OCI-LY3 (cell line): ENCODE measurements around the gene LAMTOR1.

Experiments used
- CTCF ChIP-seq: fragments of 200-600, 300-600 bp; sonication (generic); IDR thresholded peaks from 2 replicates; pipeline ENCODE4 v1.5.1; 2014; ENCODE audit warnings: antibody characterized with exemption, low read length, low read depth
- EZH2phosphoT487 ChIP-seq: fragments of 200-600 bp; shearing (Covaris generic); IDR thresholded peaks from 2 replicates; pipeline ENCODE4 v1.6.1; 2018; ENCODE audit warnings: antibody characterized with exemption, mixed run types, low read depth

- TF ChIP-seq CTCF (no peak; the same call in 1 of the 2 replicates), EZH2phosphoT487 (no peak)
Measured at GRCh38 chr11:72075109-72075508, 28.0 kb downstream of the LAMTOR1 start.
